ENCODE measurements around the gene OSBPL5.

DNA sequence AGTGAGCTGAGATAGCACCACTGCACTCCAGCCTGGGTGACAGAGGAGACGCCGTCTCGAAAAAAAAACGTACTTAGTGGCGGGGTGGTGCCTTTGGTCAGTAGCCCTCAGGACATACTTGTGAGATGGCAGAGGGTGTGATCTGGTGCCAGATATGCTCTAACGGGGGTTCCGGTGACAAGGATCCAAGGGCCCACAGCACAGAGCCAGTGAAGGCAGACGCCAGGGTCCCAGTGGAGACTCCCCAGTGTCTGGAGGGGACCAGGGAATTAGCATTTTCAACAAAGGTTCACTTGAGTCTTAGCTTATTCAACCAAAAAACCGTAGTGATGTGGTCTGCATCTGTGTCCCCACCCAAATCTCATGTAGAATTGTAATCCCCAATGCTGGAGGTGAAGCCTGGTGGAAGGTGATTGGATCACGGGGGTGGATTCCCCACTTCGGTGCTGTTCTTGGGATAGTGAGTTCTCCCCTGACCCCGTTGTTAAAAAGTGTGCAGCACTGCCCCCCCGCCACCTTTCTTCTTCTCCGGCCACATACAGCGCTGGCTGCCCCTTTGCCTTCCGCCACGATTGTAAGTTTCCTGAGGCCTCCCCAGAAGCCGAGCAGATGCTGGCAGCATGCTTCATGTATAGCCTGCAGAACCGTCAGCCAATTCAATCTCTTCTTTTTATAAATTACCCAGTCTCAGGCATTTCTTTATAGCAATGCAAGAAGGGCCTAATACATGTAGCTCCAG, 26.6 kb upstream of the OSBPL5 start:
- TF ChIP-seq ZNF436 (CRISPR knock-in tag; IDR thresholded peaks at IDR 0.05) (no peak), POLR2H (tag; IDR thresholded peaks at IDR 0.05; ENCODE audit: low read depth) (no peak), MCM2 (IDR thresholded peaks at IDR 0.05; ENCODE audit: low read depth) (no peak), NCOR1 (IDR thresholded peaks at IDR 0.05) (no peak), EP300 (IDR thresholded peaks at IDR 0.05; ENCODE audit: low read length) (no peak), FOS (IDR thresholded peaks at IDR 0.05; ENCODE audit: extremely low read depth, insufficient read length) (no peak), XRCC5 (IDR thresholded peaks at IDR 0.05; ENCODE audit: low read depth, low read length) (no peak), PHF8 (IDR thresholded peaks at IDR 0.05; ENCODE audit: borderline replicate concordance, low read length) (no peak), NRF1 (conservative IDR thresholded peaks at IDR 0.05 in 1 of 2, IDR thresholded peaks at IDR 0.05 in 1 of 2) (no peak), TCF3 (CRISPR knock-in tag; IDR thresholded peaks at IDR 0.05) (no peak)
- TF ChIP-seq, protein P1, sequence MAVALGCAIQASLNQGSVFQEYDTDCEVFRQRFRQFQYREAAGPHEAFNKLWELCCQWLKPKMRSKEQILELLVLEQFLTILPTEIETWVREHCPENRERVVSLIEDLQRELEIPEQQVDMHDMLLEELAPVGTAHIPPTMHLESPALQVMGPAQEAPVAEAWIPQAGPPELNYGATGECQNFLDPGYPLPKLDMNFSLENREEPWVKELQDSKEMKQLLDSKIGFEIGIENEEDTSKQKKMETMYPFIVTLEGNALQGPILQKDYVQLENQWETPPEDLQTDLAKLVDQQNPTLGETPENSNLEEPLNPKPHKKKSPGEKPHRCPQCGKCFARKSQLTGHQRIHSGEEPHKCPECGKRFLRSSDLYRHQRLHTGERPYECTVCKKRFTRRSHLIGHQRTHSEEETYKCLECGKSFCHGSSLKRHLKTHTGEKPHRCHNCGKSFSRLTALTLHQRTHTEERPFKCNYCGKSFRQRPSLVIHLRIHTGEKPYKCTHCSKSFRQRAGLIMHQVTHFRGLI (CRISPR knock-in tag; IDR thresholded peaks at IDR 0.05) = no peak
- TF ChIP-seq, protein P2, sequence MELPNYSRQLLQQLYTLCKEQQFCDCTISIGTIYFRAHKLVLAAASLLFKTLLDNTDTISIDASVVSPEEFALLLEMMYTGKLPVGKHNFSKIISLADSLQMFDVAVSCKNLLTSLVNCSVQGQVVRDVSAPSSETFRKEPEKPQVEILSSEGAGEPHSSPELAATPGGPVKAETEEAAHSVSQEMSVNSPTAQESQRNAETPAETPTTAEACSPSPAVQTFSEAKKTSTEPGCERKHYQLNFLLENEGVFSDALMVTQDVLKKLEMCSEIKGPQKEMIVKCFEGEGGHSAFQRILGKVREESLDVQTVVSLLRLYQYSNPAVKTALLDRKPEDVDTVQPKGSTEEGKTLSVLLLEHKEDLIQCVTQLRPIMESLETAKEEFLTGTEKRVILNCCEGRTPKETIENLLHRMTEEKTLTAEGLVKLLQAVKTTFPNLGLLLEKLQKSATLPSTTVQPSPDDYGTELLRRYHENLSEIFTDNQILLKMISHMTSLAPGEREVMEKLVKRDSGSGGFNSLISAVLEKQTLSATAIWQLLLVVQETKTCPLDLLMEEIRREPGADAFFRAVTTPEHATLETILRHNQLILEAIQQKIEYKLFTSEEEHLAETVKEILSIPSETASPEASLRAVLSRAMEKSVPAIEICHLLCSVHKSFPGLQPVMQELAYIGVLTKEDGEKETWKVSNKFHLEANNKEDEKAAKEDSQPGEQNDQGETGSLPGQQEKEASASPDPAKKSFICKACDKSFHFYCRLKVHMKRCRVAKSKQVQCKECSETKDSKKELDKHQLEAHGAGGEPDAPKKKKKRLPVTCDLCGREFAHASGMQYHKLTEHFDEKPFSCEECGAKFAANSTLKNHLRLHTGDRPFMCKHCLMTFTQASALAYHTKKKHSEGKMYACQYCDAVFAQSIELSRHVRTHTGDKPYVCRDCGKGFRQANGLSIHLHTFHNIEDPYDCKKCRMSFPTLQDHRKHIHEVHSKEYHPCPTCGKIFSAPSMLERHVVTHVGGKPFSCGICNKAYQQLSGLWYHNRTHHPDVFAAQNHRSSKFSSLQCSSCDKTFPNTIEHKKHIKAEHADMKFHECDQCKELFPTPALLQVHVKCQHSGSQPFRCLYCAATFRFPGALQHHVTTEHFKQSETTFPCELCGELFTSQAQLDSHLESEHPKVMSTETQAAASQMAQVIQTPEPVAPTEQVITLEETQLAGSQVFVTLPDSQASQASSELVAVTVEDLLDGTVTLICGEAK (IDR thresholded peaks at IDR 0.05) = no peak
- TF ChIP-seq, protein P2 (CRISPR knock-in tag; IDR thresholded peaks at IDR 0.05) = no peak
- TF ChIP-seq, protein P3, sequence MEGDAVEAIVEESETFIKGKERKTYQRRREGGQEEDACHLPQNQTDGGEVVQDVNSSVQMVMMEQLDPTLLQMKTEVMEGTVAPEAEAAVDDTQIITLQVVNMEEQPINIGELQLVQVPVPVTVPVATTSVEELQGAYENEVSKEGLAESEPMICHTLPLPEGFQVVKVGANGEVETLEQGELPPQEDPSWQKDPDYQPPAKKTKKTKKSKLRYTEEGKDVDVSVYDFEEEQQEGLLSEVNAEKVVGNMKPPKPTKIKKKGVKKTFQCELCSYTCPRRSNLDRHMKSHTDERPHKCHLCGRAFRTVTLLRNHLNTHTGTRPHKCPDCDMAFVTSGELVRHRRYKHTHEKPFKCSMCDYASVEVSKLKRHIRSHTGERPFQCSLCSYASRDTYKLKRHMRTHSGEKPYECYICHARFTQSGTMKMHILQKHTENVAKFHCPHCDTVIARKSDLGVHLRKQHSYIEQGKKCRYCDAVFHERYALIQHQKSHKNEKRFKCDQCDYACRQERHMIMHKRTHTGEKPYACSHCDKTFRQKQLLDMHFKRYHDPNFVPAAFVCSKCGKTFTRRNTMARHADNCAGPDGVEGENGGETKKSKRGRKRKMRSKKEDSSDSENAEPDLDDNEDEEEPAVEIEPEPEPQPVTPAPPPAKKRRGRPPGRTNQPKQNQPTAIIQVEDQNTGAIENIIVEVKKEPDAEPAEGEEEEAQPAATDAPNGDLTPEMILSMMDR (IDR thresholded peaks at IDR 0.05 in 2 of 3, conservative IDR thresholded peaks at IDR 0.05 in 1 of 3; ENCODE audit: insufficient read depth in 2 of 3, low read depth in 1 of 3, low read length in 3 of 3) = no peak
- TF ChIP-seq, protein P4, sequence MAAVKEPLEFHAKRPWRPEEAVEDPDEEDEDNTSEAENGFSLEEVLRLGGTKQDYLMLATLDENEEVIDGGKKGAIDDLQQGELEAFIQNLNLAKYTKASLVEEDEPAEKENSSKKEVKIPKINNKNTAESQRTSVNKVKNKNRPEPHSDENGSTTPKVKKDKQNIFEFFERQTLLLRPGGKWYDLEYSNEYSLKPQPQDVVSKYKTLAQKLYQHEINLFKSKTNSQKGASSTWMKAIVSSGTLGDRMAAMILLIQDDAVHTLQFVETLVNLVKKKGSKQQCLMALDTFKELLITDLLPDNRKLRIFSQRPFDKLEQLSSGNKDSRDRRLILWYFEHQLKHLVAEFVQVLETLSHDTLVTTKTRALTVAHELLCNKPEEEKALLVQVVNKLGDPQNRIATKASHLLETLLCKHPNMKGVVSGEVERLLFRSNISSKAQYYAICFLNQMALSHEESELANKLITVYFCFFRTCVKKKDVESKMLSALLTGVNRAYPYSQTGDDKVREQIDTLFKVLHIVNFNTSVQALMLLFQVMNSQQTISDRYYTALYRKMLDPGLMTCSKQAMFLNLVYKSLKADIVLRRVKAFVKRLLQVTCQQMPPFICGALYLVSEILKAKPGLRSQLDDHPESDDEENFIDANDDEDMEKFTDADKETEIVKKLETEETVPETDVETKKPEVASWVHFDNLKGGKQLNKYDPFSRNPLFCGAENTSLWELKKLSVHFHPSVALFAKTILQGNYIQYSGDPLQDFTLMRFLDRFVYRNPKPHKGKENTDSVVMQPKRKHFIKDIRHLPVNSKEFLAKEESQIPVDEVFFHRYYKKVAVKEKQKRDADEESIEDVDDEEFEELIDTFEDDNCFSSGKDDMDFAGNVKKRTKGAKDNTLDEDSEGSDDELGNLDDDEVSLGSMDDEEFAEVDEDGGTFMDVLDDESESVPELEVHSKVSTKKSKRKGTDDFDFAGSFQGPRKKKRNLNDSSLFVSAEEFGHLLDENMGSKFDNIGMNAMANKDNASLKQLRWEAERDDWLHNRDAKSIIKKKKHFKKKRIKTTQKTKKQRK (IDR thresholded peaks at IDR 0.05; ENCODE audit: borderline replicate concordance, low read depth, low read length) = no peak
